SKM-1 (cell line): ENCODE data around the gene ATRNL1.
"Not testable (repeated sequence)": the region's sequence is repeated elsewhere in the genome, so short reads cannot be mapped to it uniquely, and the experiment has no call there.

ENCODE experiments used
- DNase-seq: peaks from one replicate; lab custom pipeline; 2025; ENCODE audit not compliant: unreplicated experiment; lab: John Stamatoyannopoulos, UW

ATRNL1 gene

DNA sequence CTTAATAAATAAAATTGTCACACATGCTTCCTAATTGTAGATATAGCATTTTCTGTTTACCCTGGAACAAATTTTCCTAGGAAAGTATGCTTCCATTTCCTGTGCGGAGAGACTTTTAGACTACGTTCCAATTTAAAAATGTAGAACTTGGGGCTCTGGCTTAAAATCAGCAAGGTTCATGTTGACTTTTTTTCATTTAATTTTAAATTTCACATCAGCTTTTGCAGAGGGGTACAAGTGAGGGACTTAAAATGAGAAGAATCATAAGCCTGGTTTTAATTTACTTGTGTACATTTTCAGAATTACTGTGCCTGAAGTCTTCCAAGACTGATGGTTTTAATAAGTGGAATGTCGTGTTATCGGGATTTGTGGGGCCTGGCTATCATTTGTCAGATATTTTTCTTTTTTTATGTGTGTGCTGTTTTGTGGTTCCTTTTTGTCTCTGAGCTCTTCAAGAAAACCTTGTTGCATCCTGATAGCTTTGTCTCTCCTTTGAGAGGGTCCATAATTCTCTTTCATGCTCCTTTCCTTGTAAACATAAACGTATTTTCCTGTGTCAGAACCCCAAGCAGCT, 8.8 kb upstream of the ATRNL1 start:
- DNase-seq = no peak

DNA sequence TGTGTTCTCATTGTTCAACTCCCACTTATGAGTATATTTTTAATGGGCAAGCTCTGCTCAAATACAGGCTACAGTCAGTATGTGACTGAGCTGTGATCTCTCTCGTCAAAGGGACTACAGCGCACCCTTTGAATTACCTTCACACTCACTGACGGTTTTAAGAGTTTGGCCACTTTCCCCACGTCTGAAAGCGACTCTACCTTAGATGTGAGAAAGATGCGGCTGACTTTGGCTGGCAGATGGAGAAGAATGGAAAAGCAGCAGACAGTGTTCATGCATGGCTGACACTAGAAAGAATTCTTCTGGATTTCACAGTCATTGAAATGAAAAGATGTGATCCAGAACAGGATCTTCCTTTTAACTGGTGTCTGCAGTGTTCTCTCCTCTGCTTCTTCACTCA, 2.0 kb upstream of the ATRNL1 start:
- DNase-seq = no peak

DNA sequence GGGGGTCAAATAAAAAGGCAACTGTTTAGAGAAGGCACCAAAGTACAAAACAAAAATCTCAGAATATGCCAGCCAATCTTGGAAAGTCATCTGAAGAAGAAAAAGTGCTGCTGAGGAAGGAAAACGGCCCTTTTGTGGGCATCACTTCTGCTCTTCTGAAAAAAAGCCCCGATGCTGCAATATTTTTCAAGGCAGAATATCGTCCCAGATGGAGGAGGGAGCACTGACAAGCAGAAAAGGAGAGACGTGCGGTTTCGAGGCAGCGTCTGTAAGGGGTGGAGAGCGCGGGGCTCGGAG, 959 bp upstream of the ATRNL1 start:
- no peak for DNase-seq

DNA sequence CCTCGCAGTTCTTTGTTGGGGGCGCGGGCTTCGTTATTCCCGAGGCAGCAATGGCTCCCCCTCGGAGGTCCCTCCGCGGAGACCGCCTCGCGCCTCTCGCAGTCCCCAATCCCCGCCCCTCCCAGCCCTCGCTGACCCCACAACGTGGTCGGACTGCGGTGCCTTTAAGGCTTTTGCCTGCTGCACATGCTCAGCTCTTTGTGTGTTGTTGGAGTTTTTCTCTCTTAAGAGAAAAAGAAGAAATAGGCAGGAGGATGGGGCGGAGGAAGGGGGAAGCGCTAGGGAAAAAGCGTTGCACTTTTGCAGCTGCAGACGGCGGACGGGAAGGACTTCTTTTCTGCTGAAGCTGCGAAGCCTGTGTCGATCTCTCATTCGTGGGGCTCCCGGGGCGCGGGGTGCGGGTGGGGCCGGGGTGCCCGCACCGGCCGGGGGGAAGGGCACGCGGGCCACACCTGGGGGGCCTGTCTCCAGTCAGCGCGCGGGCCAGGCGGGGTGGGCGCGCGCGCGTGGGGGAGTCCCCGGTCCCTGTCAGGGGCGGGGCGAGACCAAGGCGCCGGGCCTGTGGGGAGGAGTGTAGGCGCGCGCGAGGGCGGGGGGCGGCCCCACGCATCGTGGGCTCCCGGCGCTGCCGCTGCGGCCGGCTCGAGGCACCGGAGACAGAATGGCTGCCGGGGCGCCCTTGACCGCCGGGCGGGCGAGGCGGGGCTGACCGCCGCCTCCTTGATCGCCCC, 445 bp upstream of the ATRNL1 start:
- no peak for DNase-seq

DNA sequence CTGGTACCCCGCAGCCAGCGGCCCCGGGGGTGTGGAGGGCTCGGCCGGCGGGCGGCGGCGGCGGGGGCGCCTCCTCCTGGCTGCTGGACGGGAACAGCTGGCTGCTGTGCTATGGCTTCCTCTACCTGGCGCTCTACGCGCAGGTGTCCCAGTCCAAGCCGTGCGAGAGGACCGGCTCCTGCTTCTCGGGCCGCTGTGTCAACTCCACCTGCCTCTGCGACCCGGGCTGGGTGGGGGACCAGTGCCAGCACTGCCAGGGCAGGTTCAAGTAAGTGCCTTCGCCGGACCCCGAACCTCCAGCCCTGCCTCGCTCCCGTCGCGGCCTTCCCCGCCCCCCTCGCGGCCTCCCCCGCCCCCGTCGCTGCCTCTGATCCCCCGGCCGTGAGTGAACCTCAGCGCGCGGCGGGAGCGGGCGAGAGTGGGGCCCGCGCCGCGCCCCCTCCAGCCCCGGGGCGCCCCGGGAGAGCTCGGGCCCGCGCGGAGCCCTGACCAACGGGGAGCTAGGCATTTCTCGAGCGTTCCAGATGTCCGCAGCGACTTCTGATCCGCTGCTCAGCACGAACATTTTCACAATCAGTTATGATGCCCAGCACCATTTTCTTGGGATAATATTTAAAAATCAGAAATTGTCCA, 727 bp downstream of the ATRNL1 start:
- DNase-seq = no peak

DNA sequence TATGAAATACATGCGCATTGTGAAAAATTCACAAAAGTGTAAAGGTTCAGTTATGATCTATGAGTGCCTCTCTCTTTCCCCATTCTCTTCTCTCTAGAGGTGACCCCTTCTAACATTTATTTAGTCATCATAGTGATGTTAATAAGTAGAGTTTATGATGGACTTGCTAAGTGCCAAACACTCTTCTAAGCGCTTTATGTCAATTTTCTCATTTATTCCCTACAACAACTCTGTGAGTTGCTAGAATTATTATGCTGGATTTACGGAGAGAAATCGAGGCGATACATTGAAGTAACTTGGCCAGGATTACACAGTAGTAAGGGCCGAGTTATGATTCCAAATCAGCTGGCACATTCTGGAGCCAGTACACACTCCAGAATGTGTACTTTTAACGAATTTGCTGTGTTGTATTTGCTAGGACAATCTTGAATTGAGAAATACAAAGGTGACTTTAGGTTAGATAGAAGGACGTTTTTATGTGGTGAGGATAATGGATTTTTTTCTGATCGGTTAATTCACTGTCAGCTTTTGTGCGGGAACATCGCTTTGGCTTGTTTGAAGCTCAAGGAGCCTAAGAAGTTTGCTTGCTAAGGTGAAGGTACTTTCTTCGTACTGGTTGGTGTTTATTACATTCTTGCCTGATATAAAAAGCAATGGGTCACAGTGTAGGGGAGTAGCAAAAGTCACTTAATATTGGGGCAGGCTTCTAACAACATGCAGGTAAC, 1.4 kb downstream of the ATRNL1 start:
- DNase-seq = no peak

DNA sequence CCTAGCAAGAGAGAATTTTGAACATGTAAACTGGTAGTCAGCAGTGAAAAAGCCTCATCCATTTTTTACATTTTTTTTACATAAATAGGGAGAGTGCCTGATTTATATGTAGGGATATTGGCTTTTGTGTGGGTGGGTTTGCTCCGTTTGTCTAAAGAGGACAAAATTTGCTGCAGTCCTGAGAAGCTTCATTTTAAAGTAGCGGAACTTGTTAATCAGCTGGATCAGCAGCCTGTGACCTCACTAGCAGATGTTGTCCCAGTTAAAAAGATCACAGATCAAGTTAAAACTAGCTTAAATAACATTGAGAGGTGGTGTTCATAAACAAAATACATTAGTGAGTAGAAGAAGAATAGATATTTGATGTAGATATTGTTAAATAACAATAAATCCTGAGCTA, 2.6 kb downstream of the ATRNL1 start:
- no peak for DNase-seq

DNA sequence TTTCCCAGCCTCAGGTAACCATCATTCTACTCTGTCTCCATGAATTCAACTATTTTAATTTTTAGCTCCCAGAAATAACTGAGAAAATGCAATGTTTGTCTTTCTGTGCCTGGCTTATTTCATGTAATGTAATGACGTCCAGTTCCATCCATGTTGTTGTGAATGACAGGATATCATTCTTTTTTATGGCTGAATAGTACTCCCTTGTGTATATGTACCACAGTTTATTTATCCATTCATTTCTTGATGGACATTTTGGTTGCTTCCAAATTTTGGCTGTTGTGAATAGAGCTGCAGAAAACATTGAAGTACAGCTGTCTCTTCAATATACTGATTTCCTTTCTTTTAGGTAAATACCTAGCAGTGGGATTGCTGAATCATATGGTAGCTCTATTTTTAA, 10.5 kb downstream of the ATRNL1 start:
- no peak for DNase-seq

DNA sequence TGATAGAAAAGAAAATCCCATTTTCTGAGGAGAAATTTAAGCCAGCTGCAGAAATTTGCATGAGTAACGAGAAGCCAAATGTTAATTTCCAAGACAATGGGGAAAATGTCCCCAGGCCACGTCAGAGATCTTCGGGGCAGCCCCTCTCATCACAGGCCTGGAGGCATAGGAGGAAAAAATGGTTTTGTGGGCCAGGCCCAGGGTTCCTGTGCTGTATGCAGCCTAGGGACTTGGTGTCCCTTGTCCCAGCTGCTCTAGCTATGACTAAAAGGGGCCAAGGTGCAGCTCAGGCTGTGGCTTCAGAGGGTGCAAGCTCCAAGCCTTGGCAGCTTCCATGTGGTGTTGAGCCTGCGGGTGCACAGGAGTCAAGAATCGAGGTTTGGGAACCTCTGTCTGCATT, 12.2 kb downstream of the ATRNL1 start:
- not testable (repeated sequence) for DNase-seq

DNA sequence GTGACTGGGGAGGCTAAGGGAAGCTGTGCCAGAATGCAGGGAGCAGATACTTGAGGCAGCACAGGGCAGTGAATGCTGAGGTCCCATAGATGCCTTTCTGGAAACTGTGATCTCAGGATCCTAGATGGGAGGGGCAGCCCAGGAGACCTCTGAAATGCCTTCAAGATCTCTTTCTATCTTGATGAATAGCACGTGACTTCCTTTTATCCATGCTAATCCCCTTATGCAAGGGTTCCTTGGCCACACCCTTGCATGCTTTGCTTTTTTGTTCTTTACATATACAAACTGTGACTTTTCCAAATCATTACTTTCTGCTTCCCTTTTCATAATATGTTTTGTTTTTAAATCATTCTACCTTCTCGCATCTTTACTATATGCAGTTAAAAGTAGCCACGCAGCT, 14.7 kb downstream of the ATRNL1 start:
- no peak for DNase-seq

DNA sequence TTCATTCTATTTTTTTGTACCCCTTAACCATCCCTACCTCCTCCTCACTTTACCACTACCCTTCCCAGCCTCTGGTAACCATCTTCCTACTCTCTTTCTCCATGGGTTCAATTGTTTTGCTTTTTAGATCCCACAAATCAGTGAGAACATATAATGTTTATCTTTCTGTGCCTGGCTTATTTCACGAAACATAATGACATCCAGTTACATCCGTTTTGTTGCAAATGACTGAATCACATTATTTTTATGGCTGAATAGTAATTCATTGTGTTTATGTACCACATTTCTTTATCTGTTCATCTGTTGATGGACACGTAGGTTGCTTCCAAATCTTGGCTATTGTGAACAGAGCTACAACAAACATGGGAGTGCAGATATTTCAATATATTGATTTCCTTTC, 24.1 kb downstream of the ATRNL1 start:
- no peak for DNase-seq

DNA sequence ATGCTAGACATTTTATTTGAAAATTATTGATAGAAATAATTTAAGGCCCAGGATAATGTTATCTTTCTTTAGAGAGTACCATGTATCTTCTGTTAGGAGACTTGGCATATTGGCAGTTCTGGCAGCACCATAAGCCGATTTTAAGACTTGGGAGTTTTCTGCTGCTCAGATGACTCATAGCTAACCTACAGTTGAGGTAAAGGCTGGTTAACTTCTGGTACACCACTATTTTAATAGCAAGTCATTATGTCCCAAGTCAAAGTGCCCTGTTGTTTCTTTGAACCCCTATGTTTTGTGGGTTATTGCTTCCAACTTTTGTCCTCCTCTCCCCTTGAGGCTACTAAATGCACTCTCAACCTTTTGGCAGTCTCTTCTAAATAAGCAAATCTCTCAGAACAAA, 25.2 kb downstream of the ATRNL1 start:
- no peak for DNase-seq

DNA sequence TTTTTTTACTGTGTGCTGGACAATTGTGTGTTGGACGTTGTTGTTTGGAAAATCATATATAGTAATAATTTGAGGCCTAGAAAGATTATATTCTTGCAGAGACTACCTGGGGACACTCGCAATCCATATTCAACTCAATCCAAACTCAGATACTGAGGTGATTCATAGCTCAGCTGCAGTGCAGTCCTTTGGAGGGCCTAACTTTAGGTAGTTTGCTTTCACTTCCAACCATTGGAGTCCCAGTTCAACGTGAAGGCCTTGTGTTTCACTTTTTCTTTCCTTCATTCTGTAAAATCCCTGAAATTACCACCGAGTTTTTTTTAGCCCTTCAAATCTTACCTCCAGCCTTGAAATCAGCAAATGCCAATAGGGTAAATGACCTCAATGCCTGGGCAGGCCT, 32.3 kb downstream of the ATRNL1 start:
- DNase-seq = no peak

DNA sequence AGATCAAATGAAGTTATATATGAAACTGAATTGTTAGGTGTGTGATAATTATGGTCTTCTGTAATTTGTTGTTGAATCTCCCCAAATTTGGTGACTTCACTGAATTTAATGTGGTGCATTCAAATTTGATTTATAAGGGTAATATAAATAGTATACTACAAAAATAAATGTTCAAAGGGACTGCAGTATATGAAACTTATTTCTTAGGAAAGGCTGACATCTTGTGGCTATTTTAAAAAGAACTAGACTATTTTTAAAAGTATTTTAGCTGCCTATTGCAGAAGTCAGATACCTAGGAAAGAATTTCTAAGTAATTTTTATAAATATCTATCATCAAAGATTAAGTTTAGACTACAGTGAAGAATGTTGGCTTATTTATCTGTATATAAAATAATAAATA, 36.6 kb downstream of the ATRNL1 start:
- DNase-seq = no peak

DNA sequence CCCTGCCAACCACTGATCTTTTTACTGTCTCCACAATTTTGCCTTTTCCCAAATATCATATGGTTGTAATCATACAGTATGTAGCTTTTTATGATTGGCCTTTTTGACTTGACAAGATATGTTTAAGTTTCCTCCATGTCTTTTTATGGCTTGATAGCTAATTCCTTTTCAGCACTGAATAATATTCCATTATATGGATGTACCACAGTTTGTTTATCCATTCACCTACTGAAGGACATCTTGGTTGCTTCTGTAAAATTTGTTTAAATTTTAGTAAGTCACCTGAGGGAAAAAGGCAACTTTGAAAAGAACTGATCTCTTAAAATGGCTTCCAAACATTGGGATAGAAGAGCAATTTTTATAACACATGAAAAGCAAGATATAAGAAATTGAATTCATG, 43.5 kb downstream of the ATRNL1 start:
- no peak for DNase-seq

DNA sequence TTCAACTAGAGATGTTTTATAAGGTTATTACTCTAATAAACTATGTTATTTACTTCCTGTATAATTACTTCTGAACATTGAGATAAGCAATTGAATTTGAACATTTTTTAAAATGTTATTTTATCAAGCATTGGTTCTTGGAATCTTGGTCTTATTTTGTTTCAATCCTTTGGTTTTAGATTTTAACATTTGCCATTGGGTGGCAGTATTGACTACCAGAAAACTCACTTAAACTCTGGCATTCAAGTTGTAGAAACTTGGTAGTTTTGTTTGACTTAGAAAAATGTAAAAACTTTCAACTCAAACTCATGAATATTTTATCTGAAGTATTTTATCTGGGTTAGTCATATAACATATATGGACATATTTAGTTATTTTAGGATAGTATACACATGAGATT, 48.1 kb downstream of the ATRNL1 start:
- DNase-seq = no peak

DNA sequence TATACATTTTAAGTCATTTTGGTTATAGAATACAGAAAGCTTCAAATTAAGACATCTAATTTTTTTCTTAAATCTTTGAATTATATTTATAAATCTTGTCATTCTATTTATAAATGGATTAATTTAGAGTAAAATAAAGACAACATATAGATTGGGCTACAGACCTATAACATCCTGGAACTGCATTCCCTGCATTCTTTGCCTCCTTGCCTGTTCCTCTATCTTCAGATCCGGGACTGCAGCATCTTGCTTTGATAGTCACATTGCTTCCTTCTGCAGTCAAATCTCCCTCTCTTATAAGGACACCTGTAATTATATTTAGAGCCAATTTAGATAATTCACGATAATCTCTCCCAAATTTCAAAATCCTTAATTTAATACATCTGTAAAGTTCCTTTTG, 64.2 kb downstream of the ATRNL1 start:
- DNase-seq = no peak

DNA sequence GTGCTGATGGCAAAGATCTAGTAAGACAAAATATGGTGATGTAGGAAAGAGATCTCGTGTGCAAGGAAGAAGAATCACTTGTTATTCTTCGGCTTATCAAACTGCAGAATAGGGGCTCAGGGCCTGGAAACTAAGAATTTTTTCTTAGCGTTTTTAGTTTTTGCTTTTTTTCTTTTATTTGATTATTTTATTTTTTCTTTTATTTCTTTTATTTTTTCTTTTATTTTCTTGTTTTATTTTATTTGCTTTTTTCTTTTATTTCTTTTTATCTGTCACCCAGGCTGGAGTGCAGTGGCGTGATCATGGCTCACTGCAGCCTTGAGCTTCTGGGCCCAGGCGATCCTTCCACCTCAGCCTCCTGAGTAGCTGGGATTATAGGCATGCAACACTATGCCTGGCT, 70.0 kb downstream of the ATRNL1 start:
- no peak for DNase-seq

DNA sequence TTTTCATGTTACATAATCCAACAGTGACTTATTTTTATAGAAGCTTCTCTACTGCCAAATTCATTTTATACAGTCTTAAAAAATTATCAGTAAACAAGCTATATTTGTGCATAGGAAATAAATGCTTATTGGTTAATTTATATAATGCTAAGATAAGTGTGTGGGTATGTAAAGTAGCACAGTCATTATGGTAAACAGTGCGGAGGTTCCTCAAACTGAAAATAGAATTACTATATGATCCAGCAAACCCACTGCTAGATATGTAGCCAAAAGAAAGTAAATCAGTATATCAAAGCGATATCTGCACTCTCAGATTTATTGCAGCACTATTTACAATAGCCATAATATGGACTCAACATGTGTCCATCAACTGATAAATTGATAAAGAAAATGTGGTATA, 71.1 kb downstream of the ATRNL1 start:
- DNase-seq = no peak

DNA sequence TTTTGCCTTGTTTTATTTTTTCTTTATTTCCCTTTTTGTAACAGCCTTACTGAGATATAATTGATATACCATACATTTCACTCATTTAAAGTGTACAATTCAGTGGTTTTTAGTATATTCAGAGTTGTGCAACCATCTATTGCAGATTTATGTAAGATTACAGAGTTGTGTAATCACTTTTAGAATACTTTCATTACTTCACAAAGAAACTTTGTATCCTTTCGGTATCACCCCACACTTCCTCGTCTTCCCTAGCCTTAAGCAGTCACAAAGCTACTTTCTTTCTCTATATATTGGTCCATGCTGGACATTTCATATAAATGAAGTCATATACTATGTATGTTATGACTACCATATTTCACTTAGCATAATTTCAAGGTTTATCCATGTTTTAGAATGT, 74.6 kb downstream of the ATRNL1 start:
- no peak for DNase-seq

DNA sequence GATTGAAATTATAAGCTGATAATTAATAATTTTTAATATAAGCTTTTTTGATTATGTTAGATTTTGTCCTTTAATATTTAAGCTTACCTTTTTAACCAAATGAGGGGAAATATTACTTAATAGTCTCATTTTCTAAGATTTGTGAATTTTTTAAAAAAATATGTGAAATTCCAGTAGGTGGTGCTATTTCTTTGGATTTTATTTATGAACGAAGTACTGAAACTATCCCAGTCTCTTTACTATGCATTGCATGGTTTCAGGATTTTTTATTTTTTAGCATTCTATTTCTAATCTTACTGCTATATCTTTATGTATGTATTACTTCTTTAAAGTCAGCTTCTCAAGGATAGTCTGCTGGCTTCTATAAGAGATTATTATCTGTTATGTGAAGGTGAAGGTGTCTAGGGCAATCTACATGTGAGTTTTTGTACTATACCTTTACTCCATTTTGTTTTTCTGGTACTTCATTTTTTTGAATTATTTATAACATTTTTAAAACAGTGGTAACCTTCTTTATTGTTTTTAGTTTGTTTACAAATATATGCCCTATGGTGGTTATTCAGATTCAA, 78.3 kb downstream of the ATRNL1 start:
- no peak for DNase-seq

DNA sequence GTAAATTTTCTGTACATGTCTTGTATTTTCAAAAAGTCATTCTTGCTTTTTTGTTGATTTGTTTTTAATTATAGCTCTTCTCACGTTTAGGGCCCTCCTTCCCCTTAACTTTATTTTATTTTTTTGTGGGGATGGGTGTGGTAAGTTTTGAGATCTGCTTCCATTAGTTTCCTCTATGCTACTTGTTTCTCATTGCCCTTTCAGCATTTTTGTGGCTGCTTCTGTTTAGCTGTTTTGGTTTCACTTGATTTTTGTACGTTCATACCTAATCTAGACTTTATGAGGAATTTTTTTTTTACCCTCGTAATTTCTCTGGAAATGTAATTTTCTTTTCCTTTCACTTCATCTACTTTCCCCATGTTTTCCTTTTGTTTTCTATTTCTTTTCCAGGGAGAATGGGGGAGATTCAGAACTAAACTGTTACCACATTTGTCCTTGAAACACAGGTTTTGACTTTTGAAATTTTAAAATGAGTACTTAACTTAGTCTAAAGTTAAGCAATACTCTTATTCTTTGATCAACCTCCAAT, 80.8 kb downstream of the ATRNL1 start:
- no peak for DNase-seq
